ENCODE data around the gene ACAD11.
"Not testable (repeated sequence)": the region's sequence is repeated elsewhere in the genome, so short reads cannot be mapped to it uniquely, and the experiment has no call there.

Gene ACAD11

GRCh38 chr3:132596816-132597433 lies 62.7 kb downstream of the ACAD11 start, which contains the start of gene ACKR4:
Gene ACKR4, plus strand, starts transcription at chr3:132597270. Its CDS starts 3,128 bp downstream, at chr3:132600398.
- no peak for DNase-seq

GRCh38 chr3:132596326-132596725 lies 63.3 kb downstream of the ACAD11 start:
- DNase-seq, result no peak

- DNase-seq, result no peak
Observed at GRCh38 chr3:132595014-132595413, 64.6 kb downstream of the ACAD11 start.

GRCh38 chr3:132594498-132594897 lies 65.1 kb downstream of the ACAD11 start:
- DNase-seq, result no peak

DNA sequence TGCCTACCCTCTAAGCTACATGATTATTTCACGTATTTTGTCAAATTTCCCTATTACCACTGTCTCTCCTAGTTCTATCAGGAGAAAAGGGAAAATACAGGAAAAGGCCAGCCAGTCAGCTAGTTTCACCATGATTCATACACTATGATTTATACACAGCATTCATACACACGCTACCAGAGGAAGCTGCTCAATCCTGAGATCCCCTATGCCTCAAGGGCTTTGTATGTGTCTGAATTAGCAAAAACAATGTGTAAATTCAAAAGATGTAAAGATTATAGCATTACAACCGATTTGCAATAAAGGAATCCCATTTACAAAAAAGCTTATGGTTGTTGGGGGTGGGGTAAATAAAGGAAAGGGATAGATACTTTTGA lies 65.7 kb downstream of the ACAD11 start:
- no peak for DNase-seq

DNA sequence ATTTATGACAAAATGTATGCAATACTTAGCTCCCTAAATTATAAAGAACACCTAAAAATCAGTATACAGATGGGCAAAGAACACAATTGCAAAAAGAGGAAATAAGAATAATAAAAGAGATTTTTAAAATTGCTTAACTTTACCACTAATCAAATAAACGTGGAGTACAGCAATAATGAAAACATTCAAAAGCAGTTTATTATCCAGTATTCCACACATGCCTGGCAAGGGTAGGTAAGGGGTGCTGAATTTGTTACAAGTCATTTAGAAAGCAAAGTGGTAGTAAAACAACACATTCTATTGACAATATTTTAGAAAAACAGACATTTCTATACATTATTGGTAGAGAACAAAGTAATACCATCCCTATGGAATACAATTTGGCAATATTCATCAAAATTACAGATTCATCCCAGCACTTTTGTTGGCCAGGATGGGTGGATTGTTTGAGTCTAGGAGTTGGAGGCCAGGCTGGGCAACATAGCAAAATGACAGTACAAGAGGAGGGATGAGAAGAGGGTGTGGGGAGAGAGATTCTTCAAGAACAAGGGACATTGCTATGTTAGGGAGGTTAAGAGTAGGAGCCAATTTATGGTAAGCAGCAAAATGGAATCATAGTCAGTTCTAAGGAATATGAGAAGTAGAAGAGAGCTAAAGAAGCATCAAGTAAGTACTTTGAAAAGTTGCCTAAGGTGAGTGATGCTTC lies 66.2 kb downstream of the ACAD11 start:
- no peak for DNase-seq

DNA sequence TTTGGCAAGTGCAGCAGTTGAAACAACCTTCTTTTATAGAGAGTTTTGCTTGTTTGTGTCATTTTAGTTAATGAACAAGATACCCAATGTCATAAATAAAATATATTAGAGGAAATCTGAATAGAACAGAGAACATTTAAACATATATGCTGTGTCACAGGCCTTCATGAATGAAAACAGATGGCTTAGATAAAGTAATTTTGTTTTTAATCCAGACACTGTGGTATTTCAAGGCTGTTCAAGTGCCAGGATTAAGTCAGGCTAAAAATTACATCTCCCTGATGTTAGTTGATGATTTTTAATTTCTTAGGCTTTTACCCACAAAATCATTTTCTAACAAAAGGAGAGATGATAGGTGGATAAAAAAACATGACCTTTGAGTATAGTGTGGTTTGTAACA lies 67.4 kb downstream of the ACAD11 start:
- no peak for DNase-seq

DNA sequence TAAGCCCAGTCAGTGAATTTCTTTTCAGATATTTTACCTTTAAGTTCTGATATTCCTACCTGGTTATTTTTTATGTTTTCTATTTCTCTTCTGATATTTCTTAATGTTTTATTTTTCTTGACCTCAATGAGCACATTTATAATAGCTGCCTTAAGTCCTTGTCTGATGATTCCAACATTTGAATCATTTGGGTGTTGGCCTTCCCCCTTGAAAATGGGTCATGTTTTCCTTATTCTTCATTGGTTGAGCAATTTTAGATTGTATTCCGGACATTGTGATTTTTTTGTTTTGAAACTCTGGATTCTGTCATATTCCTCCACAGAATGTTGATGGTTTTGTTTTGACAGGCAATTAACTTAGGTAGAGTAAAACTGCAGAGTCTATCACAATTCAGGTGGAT lies 72.2 kb downstream of the ACAD11 start:
- no peak for DNase-seq

DNA sequence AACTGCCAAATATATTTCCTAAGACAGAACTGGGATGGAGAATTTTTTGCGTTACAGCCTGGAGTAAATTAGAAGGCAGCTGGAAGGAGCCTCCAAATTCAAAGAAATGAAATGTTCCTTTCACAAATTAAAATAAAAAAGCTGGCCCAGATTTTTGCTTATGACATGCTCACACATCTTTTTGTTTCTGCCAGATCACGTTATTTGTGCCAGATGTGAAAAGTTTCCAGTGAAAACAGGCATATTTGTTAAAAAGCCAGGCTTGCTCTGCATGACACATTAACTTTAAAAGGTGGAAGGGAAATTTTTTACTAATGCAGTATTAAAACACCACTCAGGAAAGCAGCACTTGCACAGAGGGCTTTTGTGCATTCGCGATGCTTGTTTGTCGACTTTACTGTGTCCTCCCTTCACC lies 85.8 kb downstream of the ACAD11 start:
- no peak for DNase-seq

- no peak for DNase-seq
Observed at GRCh38 chr3:132570016-132570415, 89.6 kb downstream of the ACAD11 start.

DNA sequence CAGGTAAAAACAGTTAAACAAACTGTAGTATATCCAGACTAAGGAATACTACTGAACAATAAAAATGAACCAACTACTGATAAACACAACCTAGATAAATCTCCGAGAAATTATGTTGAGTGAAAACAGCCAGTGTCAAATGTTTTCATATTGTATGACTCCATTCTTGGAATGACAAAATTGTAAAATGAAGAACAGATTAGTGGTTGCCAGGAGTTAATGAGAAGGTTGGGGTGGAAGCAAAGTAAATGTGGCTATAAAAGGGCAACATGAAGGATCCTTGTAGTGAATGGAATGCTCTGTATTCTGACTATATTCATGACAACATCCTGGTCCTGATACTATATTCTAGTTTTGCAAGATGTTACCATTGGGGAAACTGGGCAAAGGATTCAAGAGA lies 90.0 kb downstream of the ACAD11 start:
- DNase-seq, result no peak

DNA sequence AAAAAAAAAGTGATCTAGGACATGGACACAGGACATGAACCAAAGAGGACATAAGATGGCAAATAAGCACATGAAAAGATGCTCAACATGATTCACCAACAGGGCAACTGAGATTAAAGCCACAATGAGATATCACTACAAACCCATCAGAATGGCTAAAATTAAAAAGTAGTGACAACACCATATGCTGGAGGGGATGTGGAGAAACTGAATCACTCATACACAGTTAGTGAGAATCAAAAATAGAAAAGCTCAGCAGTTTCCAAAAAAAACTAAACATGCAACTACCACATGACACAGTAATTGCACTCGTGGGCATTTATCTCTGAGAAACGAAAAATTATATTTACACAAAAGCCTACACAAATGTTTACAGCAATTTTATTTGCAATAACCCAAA lies 90.5 kb downstream of the ACAD11 start:
- no peak for DNase-seq

DNA sequence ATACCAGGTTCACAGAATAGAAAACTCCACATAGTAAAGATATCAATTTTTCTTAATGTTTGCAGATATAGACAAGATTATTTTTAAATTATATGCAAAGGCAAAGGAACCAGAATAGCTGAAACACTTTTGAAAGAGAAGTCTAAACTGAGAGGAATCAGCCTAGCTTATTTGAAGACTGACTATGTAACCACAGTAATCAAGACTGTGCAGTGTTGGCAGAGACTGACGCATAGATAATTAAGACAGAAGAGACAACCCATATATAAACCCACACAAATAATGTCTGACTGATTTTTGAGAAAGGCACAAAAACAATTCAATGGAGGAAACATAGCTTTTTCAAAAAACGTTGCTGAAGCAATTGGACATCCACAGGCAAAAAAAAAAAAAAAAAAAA lies 91.2 kb downstream of the ACAD11 start:
- DNase-seq, result no peak

- no peak for DNase-seq
Observed at GRCh38 chr3:132564070-132564465, 95.5 kb downstream of the ACAD11 start.

DNA sequence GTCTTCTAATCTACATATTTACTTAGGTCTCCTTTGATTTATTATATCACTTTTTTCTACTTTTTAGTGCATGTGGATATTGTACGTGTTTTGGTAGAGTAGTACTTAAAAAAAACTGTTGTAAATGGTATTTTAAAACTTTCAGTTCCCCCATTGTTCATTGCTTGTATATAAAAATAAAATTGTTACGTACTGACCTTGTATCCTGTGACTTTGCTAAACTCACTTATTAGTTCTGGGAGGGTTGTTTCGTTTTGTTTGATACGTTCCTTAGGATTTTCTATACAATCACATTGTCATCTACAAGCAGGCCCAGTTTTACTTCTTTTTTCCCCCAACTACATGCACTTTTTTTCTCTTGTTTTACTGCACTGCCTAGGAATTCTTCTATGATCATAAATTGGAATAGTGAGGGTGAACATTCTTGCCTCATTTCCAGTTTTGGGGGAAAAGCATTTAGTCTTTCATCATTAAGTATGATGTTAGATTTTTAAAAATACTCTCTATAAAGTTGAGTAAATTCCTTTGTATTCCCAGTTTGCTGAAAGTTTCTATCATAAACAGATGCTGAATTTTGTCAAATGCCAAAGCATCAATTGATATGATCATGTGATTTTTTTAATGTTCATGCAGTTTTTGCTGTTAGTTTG lies 96.1 kb downstream of the ACAD11 start:
- no peak for DNase-seq

GRCh38 chr3:132561003-132561402 lies 98.6 kb downstream of the ACAD11 start:
- DNase-seq, result no peak

DNA sequence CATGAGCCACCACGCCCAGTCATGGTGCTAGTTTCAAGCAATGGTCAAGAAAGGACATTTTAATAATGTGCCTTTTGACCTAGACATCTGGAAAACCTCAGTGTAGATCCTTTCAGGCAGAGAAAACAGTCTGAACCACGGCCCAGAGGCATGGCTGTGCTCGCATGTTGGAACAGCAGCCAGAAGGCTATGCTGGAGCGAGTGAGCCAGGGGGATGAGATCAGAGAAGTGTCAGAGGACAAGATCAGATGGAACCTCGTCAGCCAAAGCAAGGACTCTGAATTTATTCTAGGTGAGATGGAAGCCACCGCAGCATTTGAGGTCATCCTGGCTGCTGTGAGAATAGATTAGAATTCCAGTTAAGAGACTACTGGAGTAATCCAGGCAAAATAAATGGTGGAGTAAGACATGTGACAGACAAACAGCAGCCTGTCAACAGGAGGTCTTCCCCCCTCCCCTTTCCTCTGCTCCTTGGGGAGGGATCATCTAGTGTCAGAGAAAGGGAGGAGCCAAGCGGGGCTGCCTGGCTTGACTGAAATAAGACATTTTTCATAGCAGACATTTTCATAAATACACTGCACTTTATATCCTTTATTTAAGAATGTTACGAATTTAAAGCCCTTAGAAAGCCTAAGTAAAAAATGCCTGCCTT lies 103.0 kb downstream of the ACAD11 start:
- no peak for DNase-seq

DNA sequence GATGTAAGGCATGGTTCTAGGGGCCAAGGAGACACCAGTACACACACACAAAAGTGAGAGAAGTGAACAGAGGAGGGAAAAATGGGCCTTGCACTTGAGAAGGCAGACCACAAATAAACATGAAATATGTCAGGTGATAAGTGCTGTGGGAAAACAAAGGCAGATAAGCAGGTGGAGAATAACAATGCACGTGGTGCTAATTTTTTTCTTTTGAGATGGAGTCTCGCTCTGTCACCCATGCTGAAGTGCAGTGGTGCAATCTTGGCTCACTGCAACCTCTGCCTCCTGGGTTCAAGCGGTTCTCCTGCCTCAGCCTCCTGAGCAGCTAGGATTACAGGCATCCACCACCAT lies 103.6 kb downstream of the ACAD11 start:
- DNase-seq, result not testable (repeated sequence)

GRCh38 chr3:132555306-132556035 lies 104.1 kb downstream of the ACAD11 start:
- no peak for DNase-seq

DNA sequence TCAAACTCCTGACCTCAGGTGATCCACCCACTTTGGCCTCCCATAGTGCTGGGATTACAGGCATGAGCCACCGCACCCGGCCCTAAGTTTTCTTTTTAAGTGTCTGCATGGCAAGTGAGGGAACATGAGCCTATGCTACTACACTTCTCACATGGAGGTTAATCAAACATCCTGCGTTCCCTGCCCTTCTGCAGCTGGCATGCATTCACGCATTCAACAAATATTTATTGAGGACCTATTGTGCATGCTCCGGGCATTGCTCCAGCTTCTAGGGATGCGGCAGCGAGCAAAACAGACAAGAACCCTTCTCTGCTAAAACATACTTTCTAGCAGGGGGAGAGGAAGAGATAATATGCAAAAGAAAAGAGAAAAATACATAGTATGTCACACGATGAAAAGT lies 105.2 kb downstream of the ACAD11 start:
- no peak for DNase-seq

- no peak for DNase-seq
Observed at GRCh38 chr3:132553826-132554225, 105.8 kb downstream of the ACAD11 start.

DNA sequence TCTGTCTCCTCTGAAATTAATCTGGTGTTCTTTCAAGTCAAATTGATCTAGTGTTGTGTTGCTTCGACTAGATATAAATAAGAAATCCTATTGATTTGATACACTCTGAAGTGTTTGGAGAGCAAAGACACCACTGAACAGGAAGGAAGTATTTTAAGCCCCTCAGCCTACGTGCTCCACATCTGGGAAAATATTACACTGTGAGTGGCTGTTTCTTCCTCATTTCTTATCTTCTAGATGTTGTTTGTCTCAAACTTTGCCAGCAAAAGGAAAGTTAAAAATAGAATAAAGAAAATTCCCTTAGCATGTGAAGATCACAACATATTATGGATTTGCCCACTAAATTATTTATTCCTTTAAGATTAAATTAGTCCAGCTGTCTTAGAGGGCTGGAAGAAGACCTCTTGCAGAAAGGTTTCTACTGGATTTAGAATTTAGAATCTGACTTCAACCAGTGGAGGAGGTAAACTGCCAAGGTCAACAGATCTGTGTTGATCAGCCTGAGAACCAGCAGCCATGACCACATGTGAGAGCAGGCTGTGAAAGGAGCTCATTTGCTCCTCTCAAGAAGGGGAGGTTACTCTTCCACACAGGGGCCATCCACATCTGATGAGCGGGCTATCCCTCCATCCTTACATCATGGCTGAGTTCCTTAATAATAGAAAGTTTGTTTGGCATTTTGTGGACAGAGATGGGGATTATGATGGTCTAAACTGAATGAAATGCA lies 108.9 kb downstream of the ACAD11 start:
- no peak for DNase-seq
